ENCODE results near the gene SMIM15. TPM values are rescaled to one million over a fixed set of nuclear protein-coding genes. Genes with fewer than 3 reads are reported as not detected.

The SMIM15 gene
- polyA plus RNA-seq, 4 donors, result 89.1 to 102 (median 99.5) TPM

Other genes starting within 250 kb of the SMIM15 start
- gene ERCC8, start 217.4 kb downstream of the SMIM15 start, polyA plus RNA-seq (ENCODE audit: insufficient read length in 4 of 4), result 10 to 100 TPM; 20.0 to 28.0 (median 24.3) TPM
- 10 to 100 TPM; 27.4 to 33.8 (median 30.0) TPM for gene NDUFAF2, start 217.3 kb downstream of the SMIM15 start, polyA plus RNA-seq (ENCODE audit: insufficient read length in 4 of 4)
- 10 to 100 TPM; 25.3 to 32.7 (median 29.3) TPM for gene ZSWIM6, start 169.8 kb upstream of the SMIM15 start, polyA plus RNA-seq (ENCODE audit: insufficient read length in 4 of 4)

All from right renal pelvis (tissue), 4 donors.